Astrocyte (in vitro differentiated cells and primary cell): ENCODE results near the gene SLC13A5. TPM values are rescaled to one million over a fixed set of nuclear protein-coding genes. Genes with fewer than 3 reads are reported as not detected.

Experiments used
- DNase-seq: peaks from one replicate; pipeline ENCODE4 v3.0.0-alpha.2; 2010; ENCODE audit warnings: low read depth
- FAIRE-seq: peaks from 2 replicates; lab custom pipeline; 2011; peaks lifted over from hg19 to GRCh38; lab: Jason Lieb, UNC
- H2AFZ ChIP-seq: 2 replicates; pipeline ENCODE4 v1.6.0; 2012; ENCODE audit warnings: low read depth, low read length, inconsistent platforms
- H3K27ac ChIP-seq: 2 replicates; pipeline ENCODE4 v1.5.1; 2011; ENCODE audit warnings: low read depth, low read length, inconsistent platforms
- H3K27me3 ChIP-seq: 2 replicates; pipeline ENCODE4 v1.6.0; 2011; ENCODE audit warnings: low read length, inconsistent platforms; ENCODE audit not compliant: insufficient read depth
- H3K36me3 ChIP-seq: 2 replicates; pipeline ENCODE4 v1.5.1; 2011; ENCODE audit warnings: low read length, inconsistent platforms; ENCODE audit not compliant: insufficient read depth
- H3K4me1 ChIP-seq: 2 replicates; pipeline ENCODE4 v1.5.1; 2011; ENCODE audit warnings: low read length, inconsistent platforms; ENCODE audit not compliant: insufficient read depth
- H3K4me2 ChIP-seq: 2 replicates; pipeline ENCODE4 v1.6.0; 2012; ENCODE audit warnings: low read length, inconsistent platforms
- H3K4me3 ChIP-seq: 2 replicates; pipeline ENCODE4 v1.5.1; 2011; ENCODE audit warnings: low read depth, mild to moderate bottlenecking, low read length, inconsistent platforms; ENCODE audit not compliant: insufficient read depth
- H3K79me2 ChIP-seq: 2 replicates; pipeline ENCODE4 v1.6.0; 2012; ENCODE audit warnings: mild to moderate bottlenecking, low read length, inconsistent platforms; ENCODE audit not compliant: insufficient read depth
- H3K9ac ChIP-seq: 2 replicates; pipeline ENCODE4 v1.6.0; 2012; ENCODE audit warnings: mild to moderate bottlenecking, low read length, inconsistent platforms
- H3K9me3 ChIP-seq: 2 replicates; pipeline ENCODE4 v1.5.1; 2012; ENCODE audit warnings: low read depth, mild to moderate bottlenecking, low read length, inconsistent platforms; ENCODE audit not compliant: insufficient read depth
- H4K20me1 ChIP-seq: 2 replicates; pipeline ENCODE4 v1.6.0; 2012; ENCODE audit warnings: low read length, inconsistent platforms; ENCODE audit not compliant: insufficient read depth
- H3K27ac Mint-ChIP-seq: one replicate; pipeline ENCODE4 v1.8.0; 2021; ENCODE audit warnings: mild to moderate bottlenecking, mixed read lengths; ENCODE audit not compliant: unreplicated experiment
- H3K27me3 Mint-ChIP-seq: one replicate; pipeline ENCODE4 v1.8.0; 2021; ENCODE audit warnings: low read depth, mixed read lengths; ENCODE audit not compliant: unreplicated experiment
- H3K36me3 Mint-ChIP-seq: one replicate; pipeline ENCODE4 v1.8.0; 2021; ENCODE audit warnings: low read depth, mixed read lengths; ENCODE audit not compliant: unreplicated experiment
- H3K4me1 Mint-ChIP-seq: one replicate; pipeline ENCODE4 v1.8.0; 2021; ENCODE audit warnings: low read depth, mixed read lengths; ENCODE audit not compliant: unreplicated experiment
- H3K4me3 Mint-ChIP-seq: one replicate; pipeline ENCODE4 v1.8.0; 2021; ENCODE audit warnings: mild to moderate bottlenecking, moderate library complexity, mixed read lengths; ENCODE audit not compliant: unreplicated experiment
- H3K9me3 Mint-ChIP-seq: one replicate; pipeline ENCODE4 v1.8.0; 2021; ENCODE audit warnings: mild to moderate bottlenecking, mixed read lengths; ENCODE audit not compliant: unreplicated experiment
- CTCF ChIP-seq: IDR thresholded peaks from 2 replicates; pipeline ENCODE4 v1.5.1; 2011; ENCODE audit warnings: low read depth, mild to moderate bottlenecking, inconsistent platforms, low read length, moderate library complexity; ENCODE audit not compliant: insufficient read depth
- EZH2 ChIP-seq: IDR thresholded peaks from 2 replicates; pipeline ENCODE4 v1.6.1; 2012; ENCODE audit warnings: mild to moderate bottlenecking, low read length, inconsistent platforms; ENCODE audit not compliant: insufficient read depth
- total RNA-seq: library from RNA; stranded (reverse); gene quantifications from 2 replicates; pipeline ENCODE4 v1.2.1, GENCODE V29; 2021

SLC13A5 gene
- total RNA-seq, 1 donor from 2014 or later, result 6.9 TPM

GRCh38 chr17:6703751-6704150 is 9.4 kb downstream of the SLC13A5 start:
- H3K4me1 Mint-ChIP-seq, result no peaks in the 10 kb centered on the region
- FAIRE-seq (no peak), DNase-seq (no peak)
- H3K9me3 Mint-ChIP-seq, result no peaks in the 10 kb centered on the region
- TF ChIP-seq CTCF (no peak), EZH2 (no peak)
- Histone ChIP-seq H3K27me3 (peaks cover 5% of the 10 kb centered on the region), H3K4me1 (no peaks in the 10 kb centered on the region), H3K27ac (no peak overlapping the region), H3K36me3 (no peaks in the 10 kb centered on the region), H3K79me2 (no peaks in the 10 kb centered on the region), H3K4me3 (no peak overlapping the region), H3K9me3 (no peaks in the 10 kb centered on the region), H4K20me1 (no peaks in the 10 kb centered on the region), H3K4me2 (no peak overlapping the region), H2AFZ (no peak overlapping the region), H3K9ac (no peak overlapping the region)
- H3K27ac Mint-ChIP-seq, result no peak overlapping the region
- peaks cover 3% of the 10 kb centered on the region for H3K36me3 Mint-ChIP-seq
- H3K4me3 Mint-ChIP-seq, result no peak overlapping the region
- H3K27me3 Mint-ChIP-seq, result peaks cover 53% of the 10 kb centered on the region

- TF ChIP-seq CTCF, result no peak
- Histone ChIP-seq H3K4me3 (no peak overlapping the region), H3K9me3 (no peaks in the 10 kb centered on the region), H3K4me1 (no peaks in the 10 kb centered on the region), H3K4me2 (no peak overlapping the region), H3K79me2 (no peaks in the 10 kb centered on the region), H3K36me3 (no peaks in the 10 kb centered on the region), H3K27ac (no peak overlapping the region), H3K27me3 (peaks cover 5% of the 10 kb centered on the region), H2AFZ (no peak overlapping the region), H3K9ac (no peak overlapping the region), H4K20me1 (no peaks in the 10 kb centered on the region)
- Mint-ChIP-seq H3K36me3 (peaks cover 3% of the 10 kb centered on the region), H3K27me3 (peaks cover 46% of the 10 kb centered on the region), H3K9me3 (no peaks in the 10 kb centered on the region), H3K4me1 (no peaks in the 10 kb centered on the region), H3K4me3 (no peak overlapping the region), H3K27ac (no peak overlapping the region)
- no peak for FAIRE-seq
- no peak for DNase-seq
Measured at GRCh38 chr17:6702567-6703215, 10.5 kb downstream of the SLC13A5 start.

- Histone ChIP-seq H3K27me3 (peaks cover 5% of the 10 kb centered on the region), H3K9ac (no peak overlapping the region), H3K4me3 (no peak overlapping the region), H3K36me3 (no peaks in the 10 kb centered on the region), H3K4me2 (no peak overlapping the region), H3K27ac (no peak overlapping the region), H3K4me1 (no peaks in the 10 kb centered on the region), H4K20me1 (no peaks in the 10 kb centered on the region), H2AFZ (no peak overlapping the region), H3K79me2 (no peaks in the 10 kb centered on the region), H3K9me3 (no peaks in the 10 kb centered on the region)
- DNase-seq (no peak), FAIRE-seq (no peak)
- Mint-ChIP-seq H3K27me3 (peaks cover 49% of the 10 kb centered on the region), H3K4me3 (no peak overlapping the region), H3K4me1 (no peaks in the 10 kb centered on the region), H3K27ac (no peak overlapping the region), H3K36me3 (peaks cover 5% of the 10 kb centered on the region), H3K9me3 (no peaks in the 10 kb centered on the region)
- TF ChIP-seq CTCF (peak; percentile 20), EZH2 (no peak)
Measured at GRCh38 chr17:6701719-6702118, 11.4 kb downstream of the SLC13A5 start.
